Coronary artery (tissue), 2 donors: ENCODE data around the gene DSP.

Source experiments
- DNase-seq: peaks from one replicate; pipeline ENCODE4 v3.0.0-alpha.2; 2017; ENCODE audit warnings: low spot score
- H3K27ac ChIP-seq, 2 donors: fragments of 200-600 bp; sonication (generic); one replicate each; pipeline ENCODE4 v1.5.1; 2016 to 2019
- H3K4me3 ChIP-seq: fragments of 200-600 bp; sonication (generic); 2 replicates; pipeline ENCODE4 v1.5.1; 2016; ENCODE audit warnings: mild to moderate bottlenecking, moderate library complexity
- TF ChIP-seq, protein P1 (sequence below): fragments of 200-600 bp; sonication (generic); IDR thresholded peaks from one replicate; pipeline ENCODE4 v1.5.1; 2019; ENCODE audit warnings: antibody characterized with exemption

Gene DSP

DNA sequence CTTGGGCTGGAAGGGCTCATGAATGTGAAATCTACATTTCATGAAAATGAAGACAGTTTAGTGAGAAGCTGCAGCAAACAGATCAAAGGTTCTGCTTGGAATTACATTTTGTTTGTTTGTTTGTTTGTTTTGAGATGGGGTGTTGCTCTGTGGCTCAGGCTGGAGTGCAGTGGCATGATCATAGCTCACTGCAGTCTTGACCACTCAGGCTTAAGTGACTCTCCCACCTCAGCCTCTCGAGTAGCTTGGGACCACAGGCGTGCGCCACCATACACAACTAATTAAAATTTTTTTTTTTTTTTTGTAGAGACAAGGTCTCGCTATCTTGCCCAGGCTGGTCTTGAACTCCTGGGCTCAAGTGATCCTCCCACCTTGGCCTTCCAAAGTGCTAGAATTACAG, 5.8 kb downstream of the DSP start:
- H3K4me3 ChIP-seq = no peak overlapping the region
- DNase-seq = no peak
- no peak overlapping the region for H3K27ac ChIP-seq
- TF ChIP-seq, protein P1, sequence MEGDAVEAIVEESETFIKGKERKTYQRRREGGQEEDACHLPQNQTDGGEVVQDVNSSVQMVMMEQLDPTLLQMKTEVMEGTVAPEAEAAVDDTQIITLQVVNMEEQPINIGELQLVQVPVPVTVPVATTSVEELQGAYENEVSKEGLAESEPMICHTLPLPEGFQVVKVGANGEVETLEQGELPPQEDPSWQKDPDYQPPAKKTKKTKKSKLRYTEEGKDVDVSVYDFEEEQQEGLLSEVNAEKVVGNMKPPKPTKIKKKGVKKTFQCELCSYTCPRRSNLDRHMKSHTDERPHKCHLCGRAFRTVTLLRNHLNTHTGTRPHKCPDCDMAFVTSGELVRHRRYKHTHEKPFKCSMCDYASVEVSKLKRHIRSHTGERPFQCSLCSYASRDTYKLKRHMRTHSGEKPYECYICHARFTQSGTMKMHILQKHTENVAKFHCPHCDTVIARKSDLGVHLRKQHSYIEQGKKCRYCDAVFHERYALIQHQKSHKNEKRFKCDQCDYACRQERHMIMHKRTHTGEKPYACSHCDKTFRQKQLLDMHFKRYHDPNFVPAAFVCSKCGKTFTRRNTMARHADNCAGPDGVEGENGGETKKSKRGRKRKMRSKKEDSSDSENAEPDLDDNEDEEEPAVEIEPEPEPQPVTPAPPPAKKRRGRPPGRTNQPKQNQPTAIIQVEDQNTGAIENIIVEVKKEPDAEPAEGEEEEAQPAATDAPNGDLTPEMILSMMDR = no peak

DNA sequence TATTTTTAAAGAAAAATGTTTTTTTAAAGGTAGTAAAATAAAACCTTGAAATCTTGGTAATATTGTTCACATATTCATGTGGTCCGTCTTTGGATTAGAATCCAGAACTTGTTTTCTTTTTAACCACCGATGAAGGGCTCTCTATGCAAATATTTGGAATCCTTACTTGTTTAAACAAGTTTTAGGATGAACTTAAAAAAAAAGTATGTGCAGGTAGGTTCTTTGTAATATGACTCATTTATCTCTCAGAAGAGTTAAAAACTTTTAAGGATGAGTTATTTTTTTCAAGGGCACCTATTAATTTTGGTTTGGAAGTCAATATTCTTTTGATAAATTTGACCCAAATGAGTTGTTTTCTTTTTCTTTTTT, 8.9 kb downstream of the DSP start:
- TF ChIP-seq, protein P1 = no peak
- no peak for DNase-seq
- H3K27ac ChIP-seq = no peak overlapping the region
- H3K4me3 ChIP-seq = no peak overlapping the region

DNA sequence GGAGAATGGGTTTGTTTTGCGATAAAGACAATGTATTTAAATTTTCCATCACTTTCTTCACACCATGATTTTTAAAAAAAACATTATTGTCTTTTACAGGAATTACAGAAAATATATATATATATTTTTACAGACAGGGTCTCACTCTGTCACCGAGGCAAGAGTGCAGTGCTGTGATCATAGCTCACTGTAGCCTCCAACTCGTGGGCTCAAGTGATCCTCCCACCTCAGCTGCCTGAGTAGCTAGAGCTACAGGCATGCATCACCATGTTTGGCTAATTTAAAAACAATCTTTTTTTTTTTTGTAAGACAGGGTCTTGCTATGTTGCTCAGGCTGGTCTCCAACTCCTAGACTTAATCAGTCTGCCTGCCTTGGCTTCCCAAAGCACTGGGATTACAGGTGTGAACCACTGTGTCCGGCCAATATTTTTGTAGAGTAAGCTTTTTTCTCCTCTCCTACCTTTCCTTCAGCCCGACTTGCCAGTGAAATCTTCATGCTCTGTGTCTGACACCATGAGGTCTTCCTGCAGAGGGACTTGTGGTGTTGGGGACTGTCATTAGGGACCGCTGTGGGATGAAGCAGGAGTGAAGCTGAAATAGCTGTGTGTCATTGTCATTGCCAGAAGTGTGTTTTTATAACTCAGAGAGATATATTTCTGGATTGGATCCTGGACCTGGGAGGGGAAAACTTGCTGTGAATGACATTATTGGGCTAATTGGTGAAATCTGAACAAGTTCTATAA, 13.2 kb downstream of the DSP start:
- TF ChIP-seq, protein P1 = no peak
- Histone ChIP-seq H3K27ac (no peak overlapping the region), H3K4me3 (no peak overlapping the region)
- DNase-seq = no peak

DNA sequence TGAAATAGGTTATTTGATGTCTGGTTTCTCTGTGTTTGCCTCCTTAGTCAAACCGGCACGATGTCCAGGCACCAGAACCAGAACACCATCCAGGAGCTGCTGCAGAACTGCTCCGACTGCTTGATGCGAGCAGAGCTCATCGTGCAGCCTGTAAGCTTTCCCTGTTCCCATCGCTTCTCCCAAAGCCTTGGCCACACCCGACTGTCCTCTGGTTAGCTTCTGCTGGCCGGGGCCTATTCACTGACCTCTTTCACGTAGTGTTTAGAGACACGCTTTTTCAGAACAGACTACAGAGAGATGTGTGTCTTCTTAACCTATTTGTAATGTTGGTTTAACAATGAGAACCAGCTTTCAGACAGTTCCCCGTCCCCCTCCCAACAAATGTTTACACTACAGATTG, 14.2 kb downstream of the DSP start:
- Histone ChIP-seq H3K27ac (no peak overlapping the region), H3K4me3 (no peak overlapping the region)
- TF ChIP-seq, protein P1 = no peak
- DNase-seq = no peak

DNA sequence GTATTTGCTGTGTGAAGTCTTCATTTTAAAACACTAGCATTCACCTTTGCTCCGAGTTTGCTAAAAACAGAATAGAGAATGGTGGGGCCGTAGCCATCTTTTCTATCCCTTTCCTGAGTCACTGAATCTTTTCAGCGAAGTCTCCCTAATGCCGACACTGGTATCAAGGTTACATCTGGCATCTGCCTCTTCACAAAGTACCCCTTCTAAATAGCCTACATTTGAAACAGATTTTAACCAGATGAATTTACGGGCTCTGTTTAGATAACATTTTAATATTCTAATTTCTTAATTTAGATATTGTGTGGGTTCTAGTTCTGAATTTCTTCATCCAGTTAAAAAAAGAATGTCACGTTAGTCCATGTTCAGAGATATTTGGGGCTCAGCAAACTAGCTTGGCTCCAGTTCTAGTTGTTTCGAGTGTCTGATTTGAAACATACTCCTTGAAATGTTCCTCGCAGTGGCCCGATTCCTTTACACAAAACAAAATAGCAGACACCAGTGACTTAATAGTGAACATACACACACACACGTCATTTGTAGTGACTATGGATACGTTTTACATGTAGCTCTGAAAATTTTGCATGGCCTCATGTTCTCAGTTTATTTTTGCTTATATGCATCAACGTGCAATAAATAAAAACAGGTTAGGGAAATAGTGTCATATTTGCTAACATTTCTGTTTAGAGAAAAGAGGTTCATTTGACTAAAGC, 15.1 kb downstream of the DSP start:
- Histone ChIP-seq H3K4me3 (no peak overlapping the region), H3K27ac (no peak overlapping the region)
- TF ChIP-seq, protein P1 = no peak
- no peak for DNase-seq

DNA sequence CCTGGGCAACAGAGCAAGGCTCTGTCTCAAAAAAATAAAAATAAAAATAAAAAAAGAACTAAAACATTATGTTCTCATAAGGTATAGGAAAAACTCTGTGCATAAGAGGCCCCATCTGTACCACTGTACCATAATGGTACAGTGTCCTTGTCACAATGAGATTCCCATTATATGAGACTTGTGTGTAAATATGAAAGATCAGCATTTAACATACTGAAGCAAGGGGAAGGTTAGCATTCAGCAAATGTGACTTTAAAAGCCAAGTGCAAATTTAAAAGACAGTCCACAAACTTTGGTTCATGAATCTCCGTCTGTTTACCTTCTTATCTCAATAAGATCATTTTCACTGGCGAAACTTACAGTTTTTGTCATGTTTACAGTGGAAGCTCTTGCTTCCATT, 16.2 kb downstream of the DSP start:
- DNase-seq = no peak
- H3K27ac ChIP-seq = no peak overlapping the region
- TF ChIP-seq, protein P1 = no peak
- no peak overlapping the region for H3K4me3 ChIP-seq

DNA sequence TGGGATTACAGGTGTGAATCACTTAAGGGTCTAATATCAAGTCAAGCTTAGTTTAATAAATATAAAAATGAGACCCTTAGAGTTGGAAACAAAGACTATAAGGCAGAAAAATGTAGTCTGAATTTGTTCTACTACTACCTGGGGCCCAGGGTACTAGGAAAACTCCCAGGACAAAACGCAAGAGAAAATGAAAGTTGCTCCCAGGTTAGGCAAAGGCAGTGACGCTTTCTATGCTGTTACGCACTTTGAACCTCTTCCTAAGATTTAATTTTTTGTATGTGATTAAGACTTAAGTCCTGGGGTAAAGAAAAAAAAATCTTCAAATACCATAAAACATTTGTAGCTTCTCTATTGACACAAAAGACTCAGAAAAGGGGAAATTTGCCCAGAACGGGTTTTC, 17.3 kb downstream of the DSP start:
- no peak for DNase-seq
- TF ChIP-seq, protein P1 = no peak
- Histone ChIP-seq H3K4me3 (no peak overlapping the region), H3K27ac (no peak overlapping the region)
